Esophagus squamous epithelium (tissue), 5 donors: ENCODE data around the gene ABCC2. TPM values are rescaled to one million over a fixed set of nuclear protein-coding genes. Genes with fewer than 3 reads are reported as not detected.
"Not testable (repeated sequence)": the region's sequence is repeated elsewhere in the genome, so short reads cannot be mapped to it uniquely, and the experiment has no call there.

Experiments
- DNase-seq: peaks from one replicate; lab custom pipeline; 2025; lab: John Stamatoyannopoulos, UW
- H3K27ac ChIP-seq, 4 donors: fragments of 200-600 bp; sonication (generic); one replicate each; pipeline ENCODE4 v1.5.1; 2016 to 2019; ENCODE audit warnings: mild to moderate bottlenecking in 1 of 4
- H3K27me3 ChIP-seq, 4 donors: fragments of 200-600 bp; sonication (generic); 1 replicate in 3 of 4; 2 replicates in 1 of 4; pipeline versions ENCODE4 v1.5.1 to v1.6.0; 2017 to 2021; ENCODE audit warnings: antibody characterized with exemption in 1 of 4
- H3K36me3 ChIP-seq, 3 donors: fragments of 200-600 bp; sonication (generic); one replicate each; pipeline ENCODE4 v1.5.1; 2016 to 2019
- H3K4me1 ChIP-seq, 3 donors: fragments of 200-600 bp; sonication (generic); one replicate each; pipeline ENCODE4 v1.5.1; 2017 to 2019
- H3K4me3 ChIP-seq, 4 donors: fragments of 200-600 bp; sonication (generic); 1 replicate in 3 of 4; 2 replicates in 1 of 4; pipeline ENCODE4 v1.5.1; 2016 to 2019; ENCODE audit warnings: mild to moderate bottlenecking in 2 of 4, moderate library complexity in 1 of 4
- H3K9me3 ChIP-seq, 3 donors: fragments of 200-600 bp; sonication (generic); one replicate each; pipeline ENCODE4 v1.5.1; 2016 to 2019
- CTCF ChIP-seq, 6 experiments: fragments of 450-650 bp in 4 of 6; fragments of 200-600 bp in 2 of 6; sonication (generic) in 2 of 6; IDR thresholded peaks; one replicate each; pipeline ENCODE4 v1.5.1; 2016 to 2019; ENCODE audit warnings: antibody characterized with exemption in 6 of 6, mild to moderate bottlenecking in 4 of 6, moderate library complexity in 4 of 6
- POLR2A ChIP-seq, 4 donors: fragments of 450-650 bp; IDR thresholded peaks; one replicate each; pipeline ENCODE4 v1.6.1; 2017; ENCODE audit warnings: antibody characterized with exemption in 4 of 4, mild to moderate bottlenecking in 4 of 4, moderate library complexity in 3 of 4
- WGBS, 2 donors: methylation state at CpG; one replicate each; pipeline ENCODE4 v1.1.5; 2018; 5-methylcytosine and 5-hydroxymethylcytosine counted together
- intact Hi-C: fragments of 100-400 bp; cut with DNase I; formaldehyde crosslinking; loops from one replicate; pipeline ENCODE4 v1.15.0; 2022
- total RNA-seq, 4 donors: library from RNA; depleted of rRNA; stranded (reverse); fragments of >200 nt; gene quantifications; one replicate each; pipeline ENCODE4 v1.1.0, GENCODE V29; 2016
- donor health status: DM: yes; HTN: yes; CAD: no.

Gene ABCC2
- total RNA-seq, 4 donors from 2014 or later = 0.61 to 2.2 (median 1.1) TPM

- 80 to 87% methylated on average over 17 of the region's 19 CpGs for WGBS, 2 donors
- intact Hi-C loops = no loop called here
- Histone ChIP-seq H3K9me3 (no peaks in the 10 kb centered on the region), H3K4me1 (no peaks in the 10 kb centered on the region), H3K27me3 (no peaks in the 10 kb centered on the region), H3K27ac (peak overlapping the region in 1 of 4 donors; percentile 46), H3K36me3 (peaks cover 11 to 100% (median 51%) of the 10 kb centered on the region in 3 donors), H3K4me3 (no peak overlapping the region)
- no peak for TF ChIP-seq POLR2A (IDR thresholded peaks at IDR 0.05)
- no peak for TF ChIP-seq CTCF (IDR thresholded peaks at IDR 0.05)
- no peak for DNase-seq
These were observed 97.8 kb downstream of the ABCC2 start for GRCh38 chr10:99880080-99880835.

DNA sequence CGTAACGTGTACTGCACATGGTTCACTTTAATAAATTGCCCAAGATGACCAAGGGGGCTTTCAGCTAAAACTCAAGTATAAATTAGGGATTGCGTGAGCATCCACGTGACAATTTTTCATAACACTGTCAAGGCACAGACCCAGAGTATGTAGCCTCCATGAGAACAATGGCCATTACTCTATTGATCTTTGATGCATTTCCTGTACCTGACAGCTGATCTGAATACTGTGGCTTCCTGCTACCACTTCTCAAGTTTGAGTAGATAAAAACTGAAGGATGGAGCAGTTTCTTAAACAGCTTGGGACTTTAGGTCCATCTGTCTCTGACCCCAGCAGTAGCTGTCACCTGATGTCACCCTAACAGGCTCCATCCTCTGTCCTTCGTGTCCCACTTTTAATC lies 98.9 kb downstream of the ABCC2 start:
- 92 to 96% methylated on average over 5 of the region's 5 CpGs for WGBS, 2 donors
- TF ChIP-seq CTCF (IDR thresholded peaks at IDR 0.05) (no peak), POLR2A (IDR thresholded peaks at IDR 0.05) (no peak)
- no peaks in the 10 kb centered on the region for H3K9me3 ChIP-seq
- H3K27ac ChIP-seq = peak overlapping the region in 1 of 4 donors; percentile 46
- intact Hi-C loops = no loop called here
- no peak overlapping the region for H3K4me3 ChIP-seq
- peaks cover 11 to 100% (median 62%) of the 10 kb centered on the region in 3 donors for H3K36me3 ChIP-seq
- H3K27me3 ChIP-seq = no peaks in the 10 kb centered on the region
- DNase-seq = no peak
- no peaks in the 10 kb centered on the region for H3K4me1 ChIP-seq

GRCh38 chr10:99883523-99883922 lies 101.1 kb downstream of the ABCC2 start:
- intact Hi-C loops = no loop called here
- H3K27ac ChIP-seq = no peak overlapping the region
- no peaks in the 10 kb centered on the region for H3K4me1 ChIP-seq
- TF ChIP-seq CTCF (IDR thresholded peaks at IDR 0.05) (no peak), POLR2A (IDR thresholded peaks at IDR 0.05) (no peak)
- no peak for DNase-seq
- no peaks in the 10 kb centered on the region for H3K27me3 ChIP-seq
- H3K9me3 ChIP-seq = no peaks in the 10 kb centered on the region
- H3K4me3 ChIP-seq = no peak overlapping the region
- H3K36me3 ChIP-seq = peaks cover 3 to 100% (median 44%) of the 10 kb centered on the region in 3 donors
- WGBS, 2 donors = 75 to 76% methylated on average over 2 of the region's 2 CpGs

- Histone ChIP-seq H3K27ac (no peak overlapping the region), H3K4me3 (no peak overlapping the region), H3K9me3 (no peaks in the 10 kb centered on the region), H3K36me3 (peaks cover 0 to 93% (median 25%) of the 10 kb centered on the region in 3 donors), H3K27me3 (no peaks in the 10 kb centered on the region), H3K4me1 (no peaks in the 10 kb centered on the region)
- DNase-seq = no peak
- TF ChIP-seq POLR2A (IDR thresholded peaks at IDR 0.05) (no peak), CTCF (IDR thresholded peaks at IDR 0.05) (no peak)
- 73 to 82% methylated on average over 4 of the region's 4 CpGs for whole genome bisulfite sequencing, 2 donors
- intact Hi-C loops = no loop called here
These were observed 106.2 kb downstream of the ABCC2 start for GRCh38 chr10:99888622-99889021.

DNA sequence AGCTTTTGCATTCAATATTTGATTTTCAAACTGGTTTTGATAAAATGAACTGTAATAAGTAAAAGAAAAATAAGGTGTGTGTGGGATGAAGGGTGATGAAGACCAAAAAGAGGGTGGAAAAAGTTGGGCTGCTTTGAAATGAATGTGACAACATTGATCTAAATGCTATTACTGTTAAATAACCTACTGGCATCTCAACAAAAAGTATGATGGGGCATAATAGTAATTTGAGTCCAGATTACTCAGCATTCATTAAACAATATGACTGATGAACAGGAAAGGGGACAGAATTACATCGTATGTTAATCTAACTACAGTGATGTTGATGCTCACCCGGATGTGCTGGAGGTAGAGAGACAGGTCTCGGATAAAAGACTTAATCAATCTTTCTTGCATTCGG lies 112.2 kb downstream of the ABCC2 start:
- intact Hi-C loops = no loop called here
- no peak for DNase-seq
- TF ChIP-seq POLR2A (IDR thresholded peaks at IDR 0.05) = no peak
- no peak for TF ChIP-seq CTCF (IDR thresholded peaks at IDR 0.05)
- Histone ChIP-seq H3K27ac (no peak overlapping the region), H3K9me3 (no peaks in the 10 kb centered on the region), H3K4me3 (no peak overlapping the region), H3K4me1 (no peaks in the 10 kb centered on the region), H3K27me3 (no peaks in the 10 kb centered on the region), H3K36me3 (peaks cover 0 to 93% (median 12%) of the 10 kb centered on the region in 3 donors)
- 87 to 90% methylated on average over 4 of the region's 4 CpGs for WGBS, 2 donors

- H3K9me3 ChIP-seq, H3K4me3 ChIP-seq, H3K27ac ChIP-seq, H3K27me3 ChIP-seq, H3K4me1 ChIP-seq, DNase-seq, intact Hi-C loops: not testable (repeated sequence)
- WGBS, 2 donors = 81 to 89% methylated on average over 9 of the region's 9 CpGs
- peaks cover 0 to 93% (median 12%) of the 10 kb centered on the region in 3 donors for H3K36me3 ChIP-seq
These were observed 112.6 kb downstream of the ABCC2 start for GRCh38 chr10:99895066-99895465.
